Measurements from ENCODE around the gene FMNL3. TPM values are rescaled to one million over a fixed set of nuclear protein-coding genes. Genes with fewer than 3 reads are reported as not detected.

The FMNL3 gene
- total RNA-seq, 1 donor from 2014 or later = 19.2 TPM

GRCh38 chr12:49662998-49663843 is 44.0 kb downstream of the FMNL3 start:
- Mint-ChIP-seq H3K36me3 (no peaks in the 10 kb centered on the region), H3K27ac (peak overlapping the region; percentile 87), H3K27me3 (ENCODE audit: low read depth) (no peaks in the 10 kb centered on the region), H3K4me1 (peaks cover 17% of the 10 kb centered on the region), H3K9me3 (no peaks in the 10 kb centered on the region), H3K4me3 (no peak overlapping the region)
- no peak for DNase-seq (ENCODE audit: low spot score in 2 of 2, unreplicated experiment in 2 of 2)
- TF ChIP-seq CTCF (IDR thresholded peaks at IDR 0.05; ENCODE audit: unreplicated experiment) = no peak

- no peak for DNase-seq (ENCODE audit: low spot score in 2 of 2, unreplicated experiment in 2 of 2)
- Mint-ChIP-seq H3K9me3 (no peaks in the 10 kb centered on the region), H3K4me1 (peaks cover 17% of the 10 kb centered on the region), H3K27ac (no peak overlapping the region), H3K4me3 (no peak overlapping the region), H3K27me3 (ENCODE audit: low read depth) (no peaks in the 10 kb centered on the region), H3K36me3 (peaks cover 2% of the 10 kb centered on the region)
- no peak for TF ChIP-seq CTCF (IDR thresholded peaks at IDR 0.05; ENCODE audit: unreplicated experiment)
Measured at GRCh38 chr12:49661746-49662145, 45.5 kb downstream of the FMNL3 start.

- TF ChIP-seq CTCF (IDR thresholded peaks at IDR 0.05; ENCODE audit: unreplicated experiment) = no peak
- Mint-ChIP-seq H3K27ac (no peak overlapping the region), H3K27me3 (ENCODE audit: low read depth) (no peaks in the 10 kb centered on the region), H3K4me1 (peaks cover 17% of the 10 kb centered on the region), H3K9me3 (no peaks in the 10 kb centered on the region), H3K36me3 (peaks cover 2% of the 10 kb centered on the region), H3K4me3 (no peak overlapping the region)
- no peak for DNase-seq (ENCODE audit: low spot score in 2 of 2, unreplicated experiment in 2 of 2)
Measured at GRCh38 chr12:49661191-49661590, 46.0 kb downstream of the FMNL3 start.

- Mint-ChIP-seq H3K27ac (no peak overlapping the region), H3K4me1 (peaks cover 14% of the 10 kb centered on the region), H3K4me3 (no peak overlapping the region), H3K36me3 (peaks cover 2% of the 10 kb centered on the region), H3K9me3 (no peaks in the 10 kb centered on the region), H3K27me3 (ENCODE audit: low read depth) (no peaks in the 10 kb centered on the region)
- TF ChIP-seq CTCF (IDR thresholded peaks at IDR 0.05; ENCODE audit: unreplicated experiment) = no peak
- DNase-seq (ENCODE audit: low spot score in 2 of 2, unreplicated experiment in 2 of 2) = no peak
Measured at GRCh38 chr12:49659753-49660152, 47.5 kb downstream of the FMNL3 start.

- Mint-ChIP-seq H3K27ac (no peak overlapping the region), H3K27me3 (ENCODE audit: low read depth) (no peaks in the 10 kb centered on the region), H3K36me3 (peaks cover 4% of the 10 kb centered on the region), H3K4me1 (peaks cover 10% of the 10 kb centered on the region), H3K4me3 (no peak overlapping the region), H3K9me3 (no peaks in the 10 kb centered on the region)
- no peak for TF ChIP-seq CTCF (IDR thresholded peaks at IDR 0.05; ENCODE audit: unreplicated experiment)
- DNase-seq (ENCODE audit: low spot score in 2 of 2, unreplicated experiment in 2 of 2) = no peak
Measured at GRCh38 chr12:49658276-49658675, 48.9 kb downstream of the FMNL3 start.
